DND-41 (cell line): ENCODE results near the gene UQCC2.

Source experiments
- ATAC-seq: fragments of 200-7000 bp; cut with Tn5 transposase; 3 replicates; pipeline ENCODE4 v1.9.1; 2021; ENCODE audit warnings: low read depth; ENCODE audit not compliant: insufficient read depth
- DNase-seq: peaks from one replicate; pipeline ENCODE4 v3.0.0-alpha.2; 2020
- H2AFZ ChIP-seq: 2 replicates; pipeline ENCODE4 v1.6.0; 2012; ENCODE audit warnings: low read depth, low read length
- H3K27ac ChIP-seq: 2 replicates; pipeline ENCODE4 v1.5.1; 2012; ENCODE audit warnings: low read length, inconsistent platforms
- H3K27me3 ChIP-seq: fragments of 200-600 bp; sonication (generic); 2 replicates; pipeline ENCODE4 v1.6.0; 2012; ENCODE audit warnings: low read length, mild to moderate bottlenecking, inconsistent platforms; ENCODE audit not compliant: insufficient read depth, poor library complexity
- H3K36me3 ChIP-seq: 2 replicates; pipeline ENCODE4 v1.5.1; 2012; ENCODE audit warnings: low read length, inconsistent platforms; ENCODE audit not compliant: insufficient read depth
- H3K4me1 ChIP-seq: 2 replicates; pipeline ENCODE4 v1.5.1; 2012; ENCODE audit warnings: mild to moderate bottlenecking, low read length; ENCODE audit not compliant: insufficient read depth
- H3K4me2 ChIP-seq: 2 replicates; pipeline ENCODE4 v1.6.0; 2012; ENCODE audit warnings: mild to moderate bottlenecking, moderate library complexity, low read length, inconsistent platforms; ENCODE audit not compliant: insufficient read depth
- H3K4me3 ChIP-seq, 2 experiments: fragments of 200-600 bp in 1 of 2; shearing (Covaris generic) in 1 of 2; 2 replicates each; pipeline ENCODE4 v1.5.1; 2012 to 2016; ENCODE audit warnings: inconsistent platforms in 2 of 2, low read length in 2 of 2, mild to moderate bottlenecking in 2 of 2, low read depth in 1 of 2, moderate library complexity in 1 of 2
- H3K79me2 ChIP-seq: 2 replicates; pipeline ENCODE4 v1.6.0; 2012; ENCODE audit warnings: low read length, inconsistent platforms; ENCODE audit not compliant: insufficient read depth
- H3K9ac ChIP-seq: 2 replicates; pipeline ENCODE4 v1.6.0; 2012; ENCODE audit warnings: low read depth, mild to moderate bottlenecking, inconsistent platforms, low read length, moderate library complexity
- H3K9me3 ChIP-seq: 2 replicates; pipeline ENCODE4 v1.5.1; 2012; ENCODE audit warnings: low read length, moderate library complexity, mild to moderate bottlenecking, inconsistent platforms; ENCODE audit not compliant: insufficient read depth, severe bottlenecking
- H4K20me1 ChIP-seq: 2 replicates; pipeline ENCODE4 v1.6.0; 2012; ENCODE audit warnings: low read length; ENCODE audit not compliant: insufficient read depth
- CTCF ChIP-seq: IDR thresholded peaks from 2 replicates; pipeline ENCODE4 v1.5.1; 2012; ENCODE audit warnings: borderline replicate concordance, low read length, moderate library complexity, mild to moderate bottlenecking; ENCODE audit not compliant: poor library complexity, severe bottlenecking; ENCODE audit errors: extremely low read depth
- EZH2 ChIP-seq: IDR thresholded peaks from 3 replicates; pipeline ENCODE4 v1.6.1; 2012; ENCODE audit warnings: borderline replicate concordance, low read depth, mild to moderate bottlenecking, moderate library complexity, low read length, inconsistent platforms; ENCODE audit not compliant: severe bottlenecking

Gene UQCC2

GRCh38 chr6:33692078-33692759 lies 19.3 kb downstream of the UQCC2 start:
- no peak for DNase-seq
- Histone ChIP-seq H3K27ac (no peak overlapping the region), H3K9me3 (no peaks in the 10 kb centered on the region), H3K79me2 (no peaks in the 10 kb centered on the region), H2AFZ (no peak overlapping the region), H3K27me3 (no peaks in the 10 kb centered on the region), H3K36me3 (peaks cover 99% of the 10 kb centered on the region), H3K9ac (no peak overlapping the region), H3K4me2 (no peak overlapping the region), H3K4me3 (no peak overlapping the region), H4K20me1 (peaks cover 19% of the 10 kb centered on the region), H3K4me1 (no peaks in the 10 kb centered on the region)
- no peak for ATAC-seq
- TF ChIP-seq EZH2, result no peak
- no peak for TF ChIP-seq CTCF

- no peak overlapping the region for H2AFZ ChIP-seq
- no peak overlapping the region for H3K4me3 ChIP-seq
- H3K4me2 ChIP-seq, result no peak overlapping the region
- no peak for ATAC-seq
- TF ChIP-seq CTCF, result no peak
- no peak for TF ChIP-seq EZH2
- no peaks in the 10 kb centered on the region for H3K27me3 ChIP-seq
- DNase-seq, result no peak
- no peak overlapping the region for H3K9ac ChIP-seq
- H3K27ac ChIP-seq, result no peak overlapping the region
- peaks cover 99% of the 10 kb centered on the region for H3K36me3 ChIP-seq
- no peaks in the 10 kb centered on the region for H3K4me1 ChIP-seq
- H4K20me1 ChIP-seq, result peaks cover 15% of the 10 kb centered on the region
- no peaks in the 10 kb centered on the region for H3K79me2 ChIP-seq
- H3K9me3 ChIP-seq, result no peaks in the 10 kb centered on the region
Observed at GRCh38 chr6:33691456-33692077, 19.9 kb downstream of the UQCC2 start.

GRCh38 chr6:33690766-33691165 lies 20.7 kb downstream of the UQCC2 start:
- no peaks in the 10 kb centered on the region for H3K9me3 ChIP-seq
- H2AFZ ChIP-seq, result no peak overlapping the region
- no peaks in the 10 kb centered on the region for H3K4me1 ChIP-seq
- H3K27ac ChIP-seq, result no peak overlapping the region
- H3K4me3 ChIP-seq, result no peak overlapping the region
- H3K79me2 ChIP-seq, result no peaks in the 10 kb centered on the region
- no peak for TF ChIP-seq CTCF
- no peak for TF ChIP-seq EZH2
- peaks cover 99% of the 10 kb centered on the region for H3K36me3 ChIP-seq
- no peak overlapping the region for H3K4me2 ChIP-seq
- peaks cover 13% of the 10 kb centered on the region for H4K20me1 ChIP-seq
- H3K9ac ChIP-seq, result no peak overlapping the region
- ATAC-seq, result no peak
- DNase-seq, result no peak
- no peaks in the 10 kb centered on the region for H3K27me3 ChIP-seq
